Colon (tissue), 2 donors: ENCODE results near the gene MYL2.

Experiments
- FAIRE-seq: peaks from 2 replicates; lab custom pipeline; 2012; peaks lifted over from hg19 to GRCh38; lab: Jason Lieb, UNC
- donor health status: control.
- donor health status: control.

The MYL2 gene

DNA sequence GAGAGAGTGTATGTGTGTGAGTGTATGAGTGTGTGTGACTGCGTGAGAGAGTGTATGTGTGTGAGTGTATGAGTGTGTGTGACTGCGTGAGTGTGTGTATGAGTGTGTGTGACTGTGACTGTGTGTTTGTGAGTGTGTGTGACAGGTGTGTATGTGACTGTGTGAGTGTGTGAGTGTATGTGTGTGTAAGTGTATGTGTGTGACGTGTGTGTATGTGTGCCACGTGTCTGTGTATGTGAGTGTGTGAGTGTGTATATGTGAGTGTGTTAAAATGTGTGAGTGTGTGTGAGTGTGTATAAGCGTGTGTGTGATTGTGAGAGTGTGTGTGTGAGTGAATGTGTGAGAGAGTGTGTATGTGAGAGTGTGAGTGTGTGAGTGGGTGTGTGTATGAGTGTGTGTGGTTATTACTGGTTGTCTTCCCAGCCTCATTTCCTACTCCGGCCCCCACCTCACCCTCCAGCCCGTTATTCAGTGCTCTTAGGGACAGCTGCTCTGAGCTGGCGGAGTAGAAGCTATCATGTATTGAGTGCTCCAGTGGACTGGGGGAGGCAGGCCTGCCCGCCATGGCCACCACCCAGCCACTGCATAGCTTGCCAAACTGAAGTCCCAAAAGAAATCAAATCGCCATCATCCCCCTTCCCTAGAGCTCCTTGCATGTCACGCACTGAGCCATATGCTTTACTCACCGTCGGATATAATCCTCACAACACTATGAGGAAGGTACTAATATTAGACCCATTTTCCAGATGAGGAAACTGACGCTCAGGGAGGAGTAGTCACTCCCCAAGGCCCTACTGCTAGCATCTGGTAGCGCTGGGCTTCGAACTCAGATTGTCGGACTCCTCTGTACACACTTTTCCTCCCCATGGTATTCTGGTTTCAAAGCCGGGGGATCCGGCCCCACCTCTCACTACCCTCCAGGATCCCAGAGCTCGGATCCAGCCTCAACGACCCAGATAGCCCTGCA is 10.3 kb upstream of the MYL2 start:
- FAIRE-seq = no peak

DNA sequence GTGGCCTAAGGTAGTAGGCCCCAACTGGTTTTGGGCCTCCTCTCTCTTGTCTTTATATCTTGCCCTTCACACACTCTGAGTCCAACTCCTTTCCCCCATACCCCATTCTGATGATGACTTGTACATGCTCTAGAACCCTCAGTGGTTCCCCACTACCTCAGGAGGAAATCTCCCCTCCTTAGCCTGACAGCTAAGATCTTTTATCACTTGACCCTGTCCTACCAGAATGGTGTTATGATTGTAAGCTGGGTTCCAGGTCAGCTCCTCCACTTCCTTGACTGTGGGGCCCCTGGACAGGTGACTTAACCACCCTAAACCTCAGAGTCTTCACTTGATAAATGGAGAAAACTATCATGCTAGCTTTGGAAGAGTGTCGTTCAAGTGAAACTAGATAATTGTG is 9.4 kb upstream of the MYL2 start:
- FAIRE-seq = no peak

DNA sequence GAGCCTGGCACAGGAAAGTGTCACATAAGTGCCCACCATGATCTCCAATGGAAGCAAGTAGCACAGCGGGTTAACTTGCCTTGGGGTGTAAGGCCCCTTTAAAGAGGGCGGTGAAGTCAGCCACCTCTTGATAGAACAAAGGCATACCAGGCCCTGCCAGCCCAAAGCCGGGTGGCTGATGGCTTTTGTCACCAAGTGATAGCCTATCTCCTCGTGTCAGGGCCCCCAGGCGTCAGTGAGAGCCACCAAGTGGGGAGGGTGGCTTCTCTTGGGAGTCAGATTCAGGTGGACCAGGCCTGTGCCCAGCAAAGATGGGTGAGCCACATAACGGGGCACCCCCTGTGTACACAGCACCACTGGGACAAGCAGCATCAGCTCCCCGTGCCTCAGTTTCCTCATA is 8.3 kb upstream of the MYL2 start:
- no peak for FAIRE-seq

DNA sequence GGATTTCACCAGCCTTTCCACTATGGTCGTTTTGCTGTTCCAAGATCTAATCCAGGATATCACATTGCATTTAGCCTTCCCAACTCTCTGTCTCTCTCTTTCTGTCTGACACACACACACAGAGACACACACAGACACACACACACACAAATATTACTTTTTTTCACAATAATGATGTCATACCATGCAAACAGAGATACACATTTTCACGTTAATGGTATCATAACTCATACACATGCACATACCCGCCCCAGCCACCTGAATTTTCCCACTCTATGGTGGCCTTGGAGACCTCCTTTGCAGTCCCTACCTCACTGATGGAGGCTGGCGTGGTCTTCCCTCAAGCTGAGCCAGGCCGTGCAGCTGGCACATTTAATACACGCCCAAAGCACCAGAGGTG is 7.2 kb upstream of the MYL2 start:
- FAIRE-seq = no peak

DNA sequence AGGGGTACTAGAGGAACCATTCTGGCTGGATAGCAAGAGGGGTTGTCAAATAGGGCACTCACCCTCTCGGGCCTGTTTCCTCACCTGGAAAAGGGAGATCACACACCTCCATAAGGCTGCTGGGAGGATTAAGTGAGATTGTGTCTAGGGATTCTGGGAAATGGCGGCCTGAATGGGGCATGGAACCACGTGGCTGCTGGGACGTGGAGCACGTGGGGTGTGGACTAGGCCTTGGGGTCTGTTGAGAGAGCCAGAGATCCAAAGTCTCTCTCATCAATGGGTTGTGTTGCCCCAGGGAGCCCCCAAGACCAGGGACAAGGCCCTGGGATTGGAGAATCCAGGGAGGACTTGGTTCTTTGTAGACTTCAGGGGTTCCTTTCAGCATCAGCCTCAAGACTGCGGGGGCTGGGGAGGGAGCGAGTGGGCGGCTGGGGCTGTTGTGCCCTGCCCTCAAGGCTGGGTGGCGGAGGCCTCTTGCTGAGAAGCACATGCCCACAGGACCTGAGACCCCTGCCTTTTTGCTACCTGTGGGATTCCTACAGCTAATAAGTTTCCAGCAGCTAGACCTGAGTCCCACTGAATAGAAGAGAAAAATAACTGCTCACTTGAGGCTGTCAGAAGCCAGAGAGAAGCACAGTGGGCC is 3.4 kb upstream of the MYL2 start:
- no peak for FAIRE-seq

DNA sequence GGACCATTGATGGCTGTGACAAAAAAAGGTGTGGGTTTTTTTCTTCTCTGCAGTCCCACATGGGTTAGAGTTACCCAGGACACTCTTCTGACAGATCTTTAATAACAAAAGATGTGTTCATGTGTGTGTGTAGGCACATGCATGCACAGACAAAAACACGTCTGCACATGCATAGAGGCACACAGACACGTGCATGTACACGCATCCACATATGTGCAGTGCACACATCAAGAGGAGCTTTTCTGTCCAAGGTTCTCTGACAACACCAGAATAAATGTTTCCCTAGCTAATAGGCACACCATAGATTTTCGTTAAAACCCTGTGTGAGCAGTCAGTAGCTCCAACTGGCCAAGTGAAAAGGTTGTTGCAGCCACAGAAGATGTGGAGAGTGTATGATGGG is 2.8 kb upstream of the MYL2 start:
- FAIRE-seq = no peak

DNA sequence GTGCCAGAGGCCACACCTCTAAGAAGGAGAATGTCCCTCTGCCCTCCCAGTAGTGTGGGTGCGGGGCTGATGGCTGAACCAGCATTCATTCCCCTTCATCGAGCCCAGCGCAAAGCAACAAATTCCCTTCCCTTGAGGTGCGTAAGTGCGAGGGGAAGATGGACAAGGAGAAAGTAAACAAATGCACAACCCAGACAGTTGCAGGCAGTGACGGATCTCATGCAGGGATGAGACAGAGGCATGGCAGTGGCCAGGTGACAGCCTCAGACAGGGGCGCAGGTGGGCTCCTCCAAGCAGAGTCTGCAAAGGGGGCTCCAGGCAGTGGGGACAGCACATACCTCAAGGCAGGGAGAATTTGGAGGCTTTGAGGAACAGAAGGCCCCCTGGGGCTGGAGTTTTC is 2.3 kb upstream of the MYL2 start:
- FAIRE-seq = no peak

DNA sequence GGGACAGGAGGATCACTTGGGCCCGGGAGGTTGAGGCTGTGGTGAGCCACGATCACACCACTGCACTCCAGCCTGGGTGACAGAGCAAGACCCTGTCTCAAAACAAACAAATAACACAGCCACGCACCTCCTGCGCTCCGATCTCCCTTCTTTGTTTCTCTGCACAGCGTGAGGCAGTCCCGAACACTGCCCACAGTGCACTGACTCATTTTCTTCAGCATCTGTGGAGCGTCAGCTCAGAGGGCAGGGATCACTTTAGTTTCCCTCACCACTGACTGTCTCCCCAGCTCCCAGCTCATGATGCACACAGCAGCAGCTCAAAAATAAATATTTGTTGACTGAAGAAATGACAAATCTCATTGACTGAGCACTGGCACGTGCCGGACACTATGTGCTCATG is 883 bp upstream of the MYL2 start:
- no peak for FAIRE-seq

DNA sequence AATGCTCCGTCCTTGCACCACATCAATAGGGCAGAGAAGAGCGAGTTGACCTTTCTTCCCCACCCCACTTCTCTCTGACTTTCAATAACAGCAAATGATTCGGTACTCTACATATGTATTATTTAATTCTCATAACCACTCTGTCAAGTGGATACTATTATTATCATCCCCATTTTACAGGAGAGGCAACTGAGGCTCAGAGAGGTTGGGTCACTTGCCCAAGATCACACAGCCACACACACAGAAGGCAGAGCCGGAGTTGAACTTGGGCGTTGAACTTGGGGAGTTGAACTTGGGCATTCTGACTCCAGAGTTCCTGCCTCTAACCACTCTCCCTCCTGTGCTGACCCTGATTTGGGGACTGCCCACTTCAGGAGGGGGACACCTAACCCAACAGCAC is 659 bp downstream of the MYL2 start:
- no peak for FAIRE-seq

DNA sequence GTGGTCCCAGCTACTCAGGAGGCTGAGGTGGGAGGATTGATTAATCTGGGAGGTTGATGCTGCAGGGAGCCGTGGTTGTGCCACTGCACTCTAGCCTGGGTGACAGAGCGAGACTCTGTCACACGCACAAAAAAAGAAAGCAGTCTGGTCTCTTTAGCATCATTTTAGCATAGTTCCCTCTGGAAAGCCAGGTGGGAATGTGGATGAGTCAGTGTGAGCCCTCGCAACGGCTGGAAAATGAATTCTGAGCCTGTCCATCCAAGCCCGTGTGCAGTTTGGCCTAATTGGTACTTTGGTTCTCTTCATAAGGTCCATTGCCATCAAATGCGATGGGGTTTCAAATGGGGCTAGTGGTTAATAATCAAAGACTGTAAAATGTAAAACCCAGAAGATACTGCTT is 2.4 kb downstream of the MYL2 start:
- no peak for FAIRE-seq

DNA sequence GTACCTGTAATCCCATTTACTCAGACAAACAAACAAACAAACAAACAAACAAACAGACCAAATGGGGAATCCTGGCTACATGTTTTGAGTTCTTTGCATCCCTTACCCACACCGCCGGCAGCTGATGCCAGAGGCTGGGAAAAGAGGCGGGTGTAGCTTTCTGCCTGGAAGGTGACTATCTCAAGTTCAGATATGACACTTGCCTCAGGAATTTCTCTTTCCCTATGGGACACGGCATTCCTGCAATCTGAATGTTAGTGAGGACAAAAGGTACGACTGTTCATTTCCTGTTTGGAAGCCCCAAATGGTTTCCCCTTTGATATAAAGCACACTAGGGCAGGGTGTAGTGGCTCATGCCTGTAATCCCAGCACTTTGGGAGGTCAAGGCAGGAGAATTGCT is 2.9 kb downstream of the MYL2 start:
- no peak for FAIRE-seq

DNA sequence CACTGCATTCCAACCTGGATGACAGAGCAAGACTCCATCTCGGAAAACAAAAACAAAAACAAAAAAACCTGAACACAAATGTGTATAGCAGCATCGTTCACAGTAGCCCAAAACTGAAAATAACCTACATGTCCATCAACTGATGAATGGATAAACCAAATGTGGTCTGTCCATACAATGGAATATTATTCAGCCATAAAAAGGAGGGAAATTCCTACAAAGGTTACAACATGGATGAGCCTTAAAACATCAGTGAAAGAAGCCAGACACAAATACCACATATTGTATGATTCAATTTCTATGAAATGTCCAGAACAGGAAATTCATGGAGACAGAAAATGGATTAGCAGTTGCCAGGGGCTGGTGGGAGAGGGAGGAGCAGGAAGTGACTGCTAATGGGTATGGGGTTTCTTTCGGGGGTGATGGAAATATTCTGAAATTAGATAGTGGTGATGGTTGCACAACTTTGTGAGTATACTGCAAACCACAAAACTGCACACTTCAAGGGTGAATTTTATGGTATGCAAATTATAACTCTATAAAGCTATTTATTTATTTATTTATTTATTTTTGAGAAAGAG is 4.0 kb downstream of the MYL2 start:
- no peak for FAIRE-seq

DNA sequence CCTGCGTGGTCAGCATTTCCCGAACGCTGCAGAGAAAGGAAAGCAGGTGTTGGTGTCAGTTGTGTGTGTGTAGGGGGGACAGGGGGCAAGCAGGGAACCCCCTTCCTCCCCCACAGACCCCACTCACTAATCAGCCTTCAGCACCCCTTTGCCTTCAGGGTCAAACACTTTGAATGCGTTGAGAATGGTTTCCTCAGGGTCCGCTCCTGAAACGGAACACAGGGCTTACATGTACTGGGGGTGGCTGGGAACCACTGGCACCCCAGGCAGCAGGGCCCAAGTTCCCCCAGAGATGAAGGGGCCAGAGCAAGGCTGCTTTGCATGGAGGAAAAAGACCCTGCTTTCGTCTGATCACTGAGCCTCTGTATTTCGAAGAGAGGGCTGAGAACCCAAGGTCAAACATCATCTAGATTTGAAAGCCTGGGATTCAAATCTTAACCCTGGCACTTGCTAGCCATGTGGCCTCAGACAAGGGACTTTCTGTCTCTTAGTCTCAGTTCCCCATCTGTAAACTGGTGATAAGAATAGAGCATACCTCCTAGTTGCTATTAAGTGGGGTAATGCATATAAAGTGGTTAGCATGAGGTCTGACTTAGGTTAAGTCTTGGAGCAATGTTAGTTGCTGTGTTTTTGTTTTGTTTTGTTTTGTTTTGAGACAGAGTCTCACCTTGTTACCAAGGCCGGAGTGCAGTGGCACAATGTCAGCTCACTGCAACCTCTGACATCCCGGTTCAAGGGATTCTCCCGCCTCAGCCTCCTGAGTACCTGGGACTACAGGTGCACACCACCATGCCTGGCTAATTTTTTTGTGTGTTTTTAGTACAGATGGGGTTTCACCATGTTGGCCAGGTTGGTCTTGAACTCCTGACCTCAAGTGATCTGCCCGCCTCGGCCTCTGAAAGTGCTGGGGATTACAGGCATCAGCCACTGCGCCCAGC is 7.0 kb downstream of the MYL2 start:
- no peak for FAIRE-seq

DNA sequence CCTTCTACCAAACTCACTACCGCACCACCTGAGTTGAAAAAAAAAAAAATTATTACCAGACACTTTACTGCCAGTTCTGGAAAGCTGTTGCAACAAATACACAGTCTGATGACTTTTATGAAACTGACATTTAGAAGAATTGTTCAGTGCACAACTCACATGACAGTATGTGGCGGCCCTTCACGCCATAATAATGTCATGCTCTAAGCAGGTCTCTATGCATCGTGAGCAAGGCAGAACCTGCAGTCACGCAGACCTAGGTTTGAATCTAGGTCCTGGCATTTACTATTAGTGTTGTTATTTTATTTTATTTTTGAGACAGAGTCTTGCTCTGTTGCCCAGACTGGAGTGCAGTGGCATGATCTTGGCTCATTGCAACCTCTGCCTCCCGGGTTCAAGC is 8.1 kb downstream of the MYL2 start:
- no peak for FAIRE-seq

DNA sequence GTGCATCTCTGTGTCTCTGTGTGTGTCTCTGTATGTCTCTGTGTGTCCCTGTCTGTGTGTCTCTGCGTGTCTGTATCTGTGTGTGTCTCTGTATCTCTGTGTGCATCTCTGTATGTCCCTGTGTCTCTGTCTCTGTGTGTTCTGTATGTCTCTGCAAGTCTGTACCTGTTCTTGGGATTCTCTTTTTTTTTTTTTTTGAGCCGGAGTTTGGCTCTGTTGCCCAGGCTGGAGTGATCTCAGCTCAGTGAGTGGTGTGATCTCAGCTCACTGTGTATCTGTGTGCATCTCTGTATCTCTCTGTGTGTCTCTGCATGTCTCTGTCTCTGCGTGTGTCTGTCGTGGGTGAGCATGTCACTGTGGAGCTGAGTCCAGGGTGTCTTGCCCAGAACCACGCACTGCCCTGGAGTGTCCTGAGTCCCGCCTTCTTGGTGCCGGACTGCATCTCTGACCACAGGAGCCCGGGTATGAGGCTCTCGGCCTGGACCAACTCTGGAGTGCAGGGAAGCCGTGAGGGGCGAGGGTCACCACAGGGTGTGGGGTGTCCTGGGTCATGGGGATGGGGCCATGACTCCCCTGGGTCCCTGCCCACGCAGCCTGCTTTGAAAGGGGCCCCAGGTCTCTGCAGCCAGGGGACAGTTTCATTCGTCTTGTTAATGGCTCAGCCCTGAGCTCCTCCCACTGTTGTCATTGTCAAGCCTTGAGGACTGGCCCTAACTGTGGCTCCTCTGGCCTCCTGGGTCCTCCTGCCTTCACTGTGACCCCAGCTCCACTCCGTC is 11.8 kb downstream of the MYL2 start:
- no peak for FAIRE-seq

DNA sequence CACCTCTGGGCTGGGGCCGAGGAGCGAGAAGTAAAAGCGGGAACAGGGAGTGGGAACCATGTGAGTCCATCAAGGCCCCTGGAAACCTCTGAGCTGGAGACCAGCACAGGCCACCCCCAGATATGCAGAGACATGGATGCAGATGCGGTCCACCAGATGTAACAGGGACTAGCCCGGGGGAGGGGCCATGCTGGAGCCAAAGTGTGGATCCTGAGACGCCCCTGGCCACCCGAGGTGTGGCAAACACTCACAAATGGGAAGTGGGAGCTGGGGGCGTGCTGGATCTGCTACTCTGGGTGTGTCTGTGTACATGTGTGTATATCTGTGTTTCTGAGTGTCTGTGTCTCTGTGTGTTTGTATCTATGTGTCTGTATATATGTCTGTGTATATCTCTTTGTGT is 12.8 kb downstream of the MYL2 start:
- no peak for FAIRE-seq

DNA sequence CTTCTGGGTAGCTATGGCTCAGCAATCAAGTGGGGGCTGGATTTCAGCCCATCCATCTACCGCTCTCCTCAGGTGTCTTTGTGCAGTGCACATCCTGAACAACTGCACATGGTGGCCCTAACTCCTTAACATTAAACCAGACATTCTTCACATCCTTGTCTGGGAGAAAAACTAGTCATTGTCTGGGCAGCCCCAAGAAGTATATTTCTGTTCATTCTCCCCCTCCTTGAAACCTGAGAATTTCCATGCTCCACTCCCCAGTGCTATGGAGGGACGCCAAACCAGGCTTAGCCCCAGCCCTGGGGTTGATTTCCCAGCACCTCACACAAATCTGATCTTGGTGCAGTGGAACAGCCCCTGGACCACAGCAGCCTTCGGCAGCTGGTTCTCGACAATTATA is 13.4 kb downstream of the MYL2 start:
- no peak for FAIRE-seq

DNA sequence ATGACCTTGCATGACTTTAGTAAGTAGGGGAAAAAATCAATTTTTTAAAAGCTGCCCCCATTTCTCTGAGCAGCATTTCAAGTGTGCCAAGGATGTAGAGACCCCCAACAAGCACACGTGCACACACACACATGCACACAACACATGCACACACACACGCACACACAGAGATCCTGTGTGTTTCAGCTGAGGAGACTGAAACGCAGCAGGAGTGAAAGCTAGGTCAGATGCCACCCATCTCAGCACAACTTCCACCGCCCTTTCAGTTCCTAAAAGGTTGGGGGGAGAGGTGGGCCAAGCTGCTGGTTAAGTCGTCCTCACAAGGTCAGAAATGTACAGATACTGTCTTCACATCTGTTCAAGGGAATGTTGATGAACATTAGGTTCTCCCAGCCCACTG is 13.9 kb downstream of the MYL2 start:
- FAIRE-seq = no peak

DNA sequence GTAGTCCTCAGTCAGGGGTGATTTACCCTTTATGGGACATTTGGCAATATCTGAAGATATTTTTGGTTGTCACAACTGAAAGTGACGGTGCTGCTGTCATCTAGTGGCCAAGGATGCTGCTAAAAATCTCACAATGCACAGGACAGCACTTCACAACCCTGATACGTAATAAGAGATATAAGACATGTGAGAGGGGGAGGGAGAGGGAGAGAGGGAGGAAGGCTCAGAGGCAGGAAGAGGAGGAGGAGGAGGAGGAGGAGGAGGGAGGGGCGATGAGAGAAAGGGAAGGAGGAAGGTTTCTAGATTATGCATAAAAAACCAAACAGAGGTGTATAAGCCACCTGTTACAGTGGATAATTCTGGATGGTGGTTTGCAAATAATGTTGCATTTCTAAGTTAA is 14.3 kb downstream of the MYL2 start:
- FAIRE-seq = no peak

DNA sequence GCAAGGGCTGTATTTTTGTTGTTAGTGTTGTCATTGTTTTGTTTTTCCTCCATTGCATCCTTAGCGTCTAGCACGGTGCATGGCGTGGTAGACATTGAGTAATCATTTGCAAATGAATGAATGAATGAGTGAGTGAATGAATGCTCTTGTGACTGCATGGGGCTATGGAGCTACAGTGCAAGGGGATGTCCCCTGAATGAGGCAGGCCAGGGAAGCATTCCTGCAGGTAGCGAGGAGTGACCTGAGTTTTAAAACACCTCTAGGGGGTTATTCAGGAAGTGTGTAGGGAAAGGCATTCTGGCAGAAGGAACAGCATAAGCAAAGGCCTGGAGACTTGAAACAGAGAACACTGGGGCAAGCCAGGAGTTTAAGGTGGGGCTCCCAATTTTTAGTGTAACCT is 16.9 kb downstream of the MYL2 start:
- no peak for FAIRE-seq

DNA sequence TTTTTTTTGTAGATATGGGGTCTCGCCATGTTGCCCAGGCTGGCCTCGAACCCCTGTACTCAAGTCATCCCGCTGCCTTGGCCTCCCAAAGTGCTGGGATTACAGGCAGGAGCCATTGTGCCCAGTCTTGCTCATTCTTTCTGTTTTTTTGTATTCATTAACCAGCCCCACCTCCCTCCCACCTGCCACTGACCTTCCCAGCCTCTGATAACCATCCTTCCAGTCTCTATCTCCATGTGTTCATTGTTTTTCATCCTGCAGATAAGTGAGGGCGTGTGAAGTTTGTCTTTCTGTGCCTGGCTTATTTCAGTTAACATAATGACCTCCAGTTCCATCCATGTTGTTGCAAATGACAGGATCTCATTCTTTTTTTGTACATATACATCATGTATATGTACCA is 19.0 kb downstream of the MYL2 start:
- no peak for FAIRE-seq

DNA sequence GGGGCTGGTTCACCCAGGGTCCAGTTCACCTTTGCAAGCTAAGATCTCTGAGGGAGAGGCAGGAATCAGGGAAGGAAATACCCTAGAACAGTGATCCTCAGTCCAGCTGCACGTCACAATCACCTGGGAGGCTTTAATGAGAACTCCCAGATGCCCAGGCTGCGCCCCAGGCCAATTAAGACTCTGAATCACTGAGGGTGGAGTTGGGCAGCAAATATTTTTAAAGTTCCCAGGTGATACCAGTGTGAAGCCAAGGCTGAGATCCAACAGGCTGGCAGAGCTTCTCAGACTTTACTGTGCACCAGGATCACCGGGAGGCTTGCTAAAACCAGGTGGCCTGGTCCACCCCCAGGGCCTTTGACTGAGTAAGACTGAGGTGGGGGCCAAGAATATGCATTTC is 23.8 kb downstream of the MYL2 start:
- FAIRE-seq = no peak
